Body of pancreas (tissue), 4 donors: ENCODE results near the gene OSTM1.

ENCODE experiments used
- POLR2A ChIP-seq, 3 donors: fragments of 450-650 bp; IDR thresholded peaks; one replicate each; pipeline ENCODE4 v1.6.1; 2016; ENCODE audit warnings: antibody characterized with exemption in 3 of 3, mild to moderate bottlenecking in 2 of 3
- TF ChIP-seq, protein P1 (sequence below), 7 experiments: fragments of 450-650 bp in 4 of 7; fragments of 200-600 bp in 3 of 7; sonication (generic) in 3 of 7; IDR thresholded peaks; one replicate each; pipeline ENCODE4 v1.5.1; 2016 to 2019; ENCODE audit warnings: antibody characterized with exemption in 7 of 7

DNA sequence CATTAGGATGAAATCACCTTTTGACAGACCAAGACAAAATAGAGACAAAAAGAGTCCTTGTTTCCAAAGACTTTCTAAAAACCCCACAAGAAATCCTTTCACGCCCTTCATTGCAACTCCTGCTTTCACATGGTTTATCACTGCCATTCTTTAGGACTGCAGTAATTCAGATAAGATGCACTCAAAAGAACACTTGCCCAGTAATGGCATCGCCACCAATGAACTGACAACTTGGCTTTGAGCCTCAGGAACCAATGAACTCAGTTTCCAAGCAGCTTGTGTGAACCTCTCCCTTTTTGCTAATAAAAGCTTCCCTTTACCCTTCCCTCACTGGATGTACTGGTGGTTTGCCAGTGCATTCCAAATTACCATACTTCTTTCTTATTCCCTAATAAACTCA is 21.8 kb downstream of the OSTM1 start:
- TF ChIP-seq, protein P1, sequence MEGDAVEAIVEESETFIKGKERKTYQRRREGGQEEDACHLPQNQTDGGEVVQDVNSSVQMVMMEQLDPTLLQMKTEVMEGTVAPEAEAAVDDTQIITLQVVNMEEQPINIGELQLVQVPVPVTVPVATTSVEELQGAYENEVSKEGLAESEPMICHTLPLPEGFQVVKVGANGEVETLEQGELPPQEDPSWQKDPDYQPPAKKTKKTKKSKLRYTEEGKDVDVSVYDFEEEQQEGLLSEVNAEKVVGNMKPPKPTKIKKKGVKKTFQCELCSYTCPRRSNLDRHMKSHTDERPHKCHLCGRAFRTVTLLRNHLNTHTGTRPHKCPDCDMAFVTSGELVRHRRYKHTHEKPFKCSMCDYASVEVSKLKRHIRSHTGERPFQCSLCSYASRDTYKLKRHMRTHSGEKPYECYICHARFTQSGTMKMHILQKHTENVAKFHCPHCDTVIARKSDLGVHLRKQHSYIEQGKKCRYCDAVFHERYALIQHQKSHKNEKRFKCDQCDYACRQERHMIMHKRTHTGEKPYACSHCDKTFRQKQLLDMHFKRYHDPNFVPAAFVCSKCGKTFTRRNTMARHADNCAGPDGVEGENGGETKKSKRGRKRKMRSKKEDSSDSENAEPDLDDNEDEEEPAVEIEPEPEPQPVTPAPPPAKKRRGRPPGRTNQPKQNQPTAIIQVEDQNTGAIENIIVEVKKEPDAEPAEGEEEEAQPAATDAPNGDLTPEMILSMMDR (IDR thresholded peaks at IDR 0.05) = no peak
- TF ChIP-seq POLR2A (IDR thresholded peaks at IDR 0.05) = no peak
